Stimulated activated CD8-positive, alpha-beta memory T cell treated with anti-CD3 and anti-CD28 coated beads, Interleukin-15, amount 100 ng/mL, for 24 hours (primary cell): ENCODE data around the gene CYB5R4.

Experiments used
- DNase-seq: peaks from one replicate; pipeline ENCODE4 v3.0.0-alpha.2; 2020; ENCODE audit warnings: low read depth

The CYB5R4 gene

GRCh38 chr6:83978997-83979396 lies 119.5 kb downstream of the CYB5R4 start:
- no peak for DNase-seq

GRCh38 chr6:83984411-83984810 lies 124.9 kb downstream of the CYB5R4 start:
- DNase-seq: no peak

GRCh38 chr6:83985308-83985713 lies 125.8 kb downstream of the CYB5R4 start:
- no peak for DNase-seq

- DNase-seq: no peak
These were observed 126.2 kb downstream of the CYB5R4 start for GRCh38 chr6:83985715-83986114.

- DNase-seq: no peak
These were observed 138.6 kb downstream of the CYB5R4 start for GRCh38 chr6:83998021-83998584.

- DNase-seq: no peak
These were observed 141.6 kb downstream of the CYB5R4 start for GRCh38 chr6:84001119-84001518.

GRCh38 chr6:84002226-84002625 lies 142.7 kb downstream of the CYB5R4 start:
- DNase-seq: no peak

- no peak for DNase-seq
These were observed 143.6 kb downstream of the CYB5R4 start for GRCh38 chr6:84003131-84003530.

GRCh38 chr6:84003654-84004053 lies 144.2 kb downstream of the CYB5R4 start:
- DNase-seq: no peak

GRCh38 chr6:84007871-84008270 lies 148.4 kb downstream of the CYB5R4 start:
- DNase-seq: no peak

- DNase-seq: no peak
These were observed 153.9 kb downstream of the CYB5R4 start for GRCh38 chr6:84013354-84013753.

- no peak for DNase-seq
These were observed 154.4 kb downstream of the CYB5R4 start for GRCh38 chr6:84013931-84014330.

- DNase-seq: no peak
These were observed 156.5 kb downstream of the CYB5R4 start for GRCh38 chr6:84016029-84016428.
